Liver (tissue), 9 donors: ENCODE measurements around the gene ATG14. TPM values are rescaled to one million over a fixed set of nuclear protein-coding genes. Genes with fewer than 3 reads are reported as not detected.

Source experiments
- DNase-seq: peaks from one replicate; pipeline ENCODE4 v3.0.0-alpha.2; 2017; ENCODE audit warnings: low spot score
- H3K27ac ChIP-seq, 2 donors: one replicate each; pipeline ENCODE4 v1.7.0; 2013; ENCODE audit warnings: inconsistent platforms in 2 of 2, low read length in 2 of 2, control low read depth in 1 of 2, low read depth in 1 of 2, mild to moderate bottlenecking in 1 of 2
- H3K27me3 ChIP-seq, 4 donors: one replicate each; pipeline versions ENCODE4 v1.6.1 to v1.7.0; 2013; ENCODE audit warnings: low read length in 3 of 4, inconsistent platforms in 1 of 4, mild to moderate bottlenecking in 1 of 4, moderate library complexity in 1 of 4; ENCODE audit not compliant: control insufficient read depth in 4 of 4, insufficient read depth in 4 of 4
- H3K36me3 ChIP-seq, 4 donors: one replicate each; pipeline versions ENCODE4 v1.6.1 to v1.7.0; 2013; ENCODE audit warnings: low read length in 3 of 4, mild to moderate bottlenecking in 3 of 4, low read depth in 1 of 4, moderate library complexity in 1 of 4; ENCODE audit not compliant: control insufficient read depth in 4 of 4, insufficient read depth in 3 of 4
- H3K4me1 ChIP-seq, 4 donors: one replicate each; pipeline versions ENCODE4 v1.6.1 to v1.7.0; 2013; ENCODE audit warnings: low read length in 3 of 4, mild to moderate bottlenecking in 3 of 4, moderate library complexity in 1 of 4; ENCODE audit not compliant: control insufficient read depth in 4 of 4, insufficient read depth in 4 of 4
- H3K4me3 ChIP-seq, 3 donors: one replicate each; pipeline versions ENCODE4 v1.6.1 to v1.7.0; 2013; ENCODE audit warnings: low read length in 3 of 3, control low read depth in 1 of 3, low read depth in 1 of 3, mild to moderate bottlenecking in 1 of 3
- H3K9ac ChIP-seq, 2 donors: one replicate each; pipeline ENCODE4 v1.7.0; 2013; ENCODE audit warnings: low read length in 2 of 2, mild to moderate bottlenecking in 2 of 2, moderate library complexity in 2 of 2, control low read depth in 1 of 2, low read depth in 1 of 2
- H3K9me3 ChIP-seq, 4 donors: one replicate each; pipeline versions ENCODE4 v1.6.1 to v1.7.0; 2013; ENCODE audit warnings: low read length in 3 of 4; ENCODE audit not compliant: control insufficient read depth in 4 of 4
- ATF3 ChIP-seq: IDR thresholded peaks from 2 replicates; pipeline ENCODE4 v1.6.1; 2016; ENCODE audit warnings: antibody characterized with exemption
- CTCF ChIP-seq: fragments of 150-350 bp; IDR thresholded peaks from 2 replicates; pipeline ENCODE4 v1.5.1; 2017; ENCODE audit warnings: improper control_type of control experiment, low read depth, low read length; ENCODE audit not compliant: missing input control
- EGR1 ChIP-seq, 2 donors: IDR thresholded peaks; 2 replicates each; pipeline ENCODE4 v1.6.1; 2016 to 2018; ENCODE audit warnings: antibody characterized with exemption in 2 of 2, low read depth in 2 of 2
- FOXA1 ChIP-seq: IDR thresholded peaks from 2 replicates; pipeline ENCODE4 v1.6.1; 2016; ENCODE audit warnings: antibody characterized with exemption
- FOXA2 ChIP-seq: IDR thresholded peaks from 2 replicates; pipeline ENCODE4 v1.6.1; 2016; ENCODE audit warnings: antibody characterized with exemption
- GABPA ChIP-seq, 2 donors: IDR thresholded peaks in 1 of 2; conservative IDR thresholded peaks in 1 of 2; 2 replicates each; pipeline ENCODE4 v1.6.1; 2016; ENCODE audit warnings: antibody characterized with exemption in 2 of 2, mild to moderate bottlenecking in 1 of 2, moderate library complexity in 1 of 2
- HNF4A ChIP-seq, 2 donors: conservative IDR thresholded peaks; 2 replicates each; pipeline ENCODE4 v1.6.1; 2016; ENCODE audit warnings: antibody characterized with exemption in 2 of 2, mild to moderate bottlenecking in 2 of 2
- HNF4G ChIP-seq: IDR thresholded peaks from 2 replicates; pipeline ENCODE4 v1.6.1; 2016; ENCODE audit warnings: antibody characterized with exemption
- JUND ChIP-seq, 2 donors: IDR thresholded peaks; 2 replicates each; pipeline ENCODE4 v1.6.1; 2016; ENCODE audit warnings: antibody characterized with exemption in 2 of 2
- MAX ChIP-seq: IDR thresholded peaks from 2 replicates; pipeline ENCODE4 v1.6.1; 2016; ENCODE audit warnings: antibody characterized with exemption
- NR2F2 ChIP-seq: IDR thresholded peaks from 2 replicates; pipeline ENCODE4 v1.6.1; 2016; ENCODE audit warnings: antibody characterized with exemption
- RAD21 ChIP-seq, 2 donors: IDR thresholded peaks; 2 replicates each; pipeline ENCODE4 v1.6.1; 2016; ENCODE audit warnings: antibody characterized with exemption in 2 of 2, mild to moderate bottlenecking in 2 of 2
- REST ChIP-seq: IDR thresholded peaks from 2 replicates; pipeline ENCODE4 v1.6.1; 2016; ENCODE audit warnings: antibody characterized with exemption, mild to moderate bottlenecking
- RXRA ChIP-seq, 2 donors: IDR thresholded peaks; 2 replicates each; pipeline ENCODE4 v1.6.1; 2017 to 2018; ENCODE audit warnings: antibody characterized with exemption in 2 of 2, mild to moderate bottlenecking in 1 of 2
- SP1 ChIP-seq: IDR thresholded peaks from 2 replicates; pipeline ENCODE4 v1.6.1; 2018; ENCODE audit warnings: antibody characterized with exemption, mild to moderate bottlenecking
- TAF1 ChIP-seq: conservative IDR thresholded peaks from 2 replicates; pipeline ENCODE4 v1.6.1; 2016; ENCODE audit warnings: antibody characterized with exemption, mild to moderate bottlenecking
- YY1 ChIP-seq: IDR thresholded peaks from 2 replicates; pipeline ENCODE4 v1.6.1; 2016; ENCODE audit warnings: antibody characterized with exemption, mild to moderate bottlenecking
- ZBTB33 ChIP-seq: IDR thresholded peaks from 2 replicates; pipeline ENCODE4 v1.6.1; 2016; ENCODE audit warnings: antibody characterized with exemption
- WGBS: extraction: QIAGEN DNeasy Blood & Tissue Kit; methylation state at CpG from one replicate; pipeline ENCODE4 v1.1.7; 2013; 5-methylcytosine and 5-hydroxymethylcytosine counted together
- polyA plus RNA-seq, 2 donors: library from polyadenylated mRNA; stranded (reverse) in 1 of 2; unstranded in 1 of 2; fragments of 200-250 nt in 1 of 2; fragments of >200 nt in 1 of 2; fragmentation: Nextera tagmentation in 1 of 2; extraction: Ambion mirVana in 1 of 2; gene quantifications; one replicate each; pipeline versions ENCODE4 v1.2.1 to v1.2.3, GENCODE V29; 2013 to 2015
- total RNA-seq, 2 donors: library from RNA; depleted of rRNA; stranded (reverse); fragments of >200 nt; gene quantifications; one replicate each; pipeline ENCODE4 v1.2.3, GENCODE V29; 2014
- donor health status: healthy.
- donor health status: healthy.
- donor health status: healthy.
- donor health status: healthy.
- donor health status: healthy.

Gene ATG14
- total and polyA plus RNA-seq, 4 donors: 1.9 to 16.0 (median 4.4) TPM

- WGBS: 77% methylated on average over 4 of the region's 4 CpGs
- TF ChIP-seq TAF1: no peak
- TF ChIP-seq HNF4G: no peak
- TF ChIP-seq FOXA1: no peak
- TF ChIP-seq CTCF: no peak
- no peak for TF ChIP-seq ZBTB33
- no peak for TF ChIP-seq SP1
- no peak for TF ChIP-seq ATF3
- TF ChIP-seq YY1: no peak
- no peaks in the 10 kb centered on the region for H3K9me3 ChIP-seq
- no peak overlapping the region for H3K27ac ChIP-seq
- no peak overlapping the region for H3K9ac ChIP-seq
- no peak for DNase-seq
- no peaks in the 10 kb centered on the region for H3K27me3 ChIP-seq
- H3K36me3 ChIP-seq: no peaks in the 10 kb centered on the region
- H3K4me3 ChIP-seq: no peak overlapping the region
- H3K4me1 ChIP-seq: no peaks in the 10 kb centered on the region
Measured at GRCh38 chr14:55426891-55427290, 15.3 kb upstream of the ATG14 start.

- Histone ChIP-seq H3K36me3 (no peaks in the 10 kb centered on the region), H3K27me3 (no peaks in the 10 kb centered on the region), H3K27ac (no peak overlapping the region), H3K9me3 (no peaks in the 10 kb centered on the region), H3K4me3 (no peak overlapping the region), H3K9ac (no peak overlapping the region), H3K4me1 (no peaks in the 10 kb centered on the region)
- 93% methylated on average over 1 of the region's 1 CpG for WGBS
- no peak for TF ChIP-seq NR2F2
- TF ChIP-seq SP1: no peak
- no peak for TF ChIP-seq FOXA1
- TF ChIP-seq FOXA2: no peak
- TF ChIP-seq JUND (IDR thresholded peaks at IDR 0.05): no peak
- no peak for TF ChIP-seq RAD21 (IDR thresholded peaks at IDR 0.05)
- no peak for TF ChIP-seq MAX
- TF ChIP-seq ATF3: no peak
- TF ChIP-seq EGR1 (IDR thresholded peaks at IDR 0.05; ENCODE audit: low read depth in 2 of 2): no peak
- TF ChIP-seq YY1: no peak
- no peak for TF ChIP-seq CTCF
- TF ChIP-seq GABPA (IDR thresholded peaks at IDR 0.05 in 1 of 2, conservative IDR thresholded peaks at IDR 0.05 in 1 of 2): no peak
- TF ChIP-seq HNF4A (conservative IDR thresholded peaks at IDR 0.05): no peak
- TF ChIP-seq TAF1: no peak
- no peak for TF ChIP-seq REST
- TF ChIP-seq RXRA (IDR thresholded peaks at IDR 0.05): no peak
- TF ChIP-seq HNF4G: no peak
- no peak for TF ChIP-seq ZBTB33
- DNase-seq: no peak
Measured at GRCh38 chr14:55425091-55425490, 13.5 kb upstream of the ATG14 start.
